NCI-H1105 treated with DMSO at 0.1 percent for 48 hours (cell line): ENCODE measurements around the gene CCDC106.
A peak's percentile ranks its signal among the peaks of the same experiment; 100 is the strongest.

Source experiments
- DNase-seq: peaks from one replicate; lab custom pipeline; 2025; lab: John Stamatoyannopoulos, UW

The CCDC106 gene

GRCh38 chr19:55637534-55637933 is 10.5 kb upstream of the CCDC106 start:
- no peak for DNase-seq

GRCh38 chr19:55638864-55639359 is 9.1 kb upstream of the CCDC106 start:
- DNase-seq, result no peak

DNA sequence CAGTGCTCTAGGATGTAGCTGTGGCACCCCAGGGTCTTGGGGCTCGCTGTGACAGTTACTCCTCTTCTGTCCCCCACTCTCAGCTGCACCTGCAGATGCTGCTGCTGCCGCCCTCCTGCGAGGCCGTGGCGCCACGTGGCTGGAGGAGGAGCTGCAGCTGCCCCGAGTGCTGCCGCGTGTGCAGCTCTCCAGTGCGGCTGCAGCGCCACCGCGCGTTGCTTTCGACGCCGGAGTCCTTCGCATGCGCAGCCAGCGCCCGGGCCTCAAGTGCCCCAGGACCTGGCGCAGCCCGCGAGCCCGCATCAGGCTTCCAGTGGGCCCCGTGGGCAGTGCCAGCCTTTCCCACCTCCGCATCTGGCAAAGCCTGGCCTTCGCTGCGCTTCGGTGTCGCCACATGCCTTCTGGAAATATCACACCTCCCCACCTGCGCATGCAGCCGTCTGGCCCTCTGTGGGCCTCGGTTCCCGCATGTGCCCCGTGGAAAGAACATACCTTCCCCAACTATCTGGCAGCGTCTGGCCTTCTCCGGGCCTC is 7.9 kb upstream of the CCDC106 start:
- peak; percentile 34 for DNase-seq

DNA sequence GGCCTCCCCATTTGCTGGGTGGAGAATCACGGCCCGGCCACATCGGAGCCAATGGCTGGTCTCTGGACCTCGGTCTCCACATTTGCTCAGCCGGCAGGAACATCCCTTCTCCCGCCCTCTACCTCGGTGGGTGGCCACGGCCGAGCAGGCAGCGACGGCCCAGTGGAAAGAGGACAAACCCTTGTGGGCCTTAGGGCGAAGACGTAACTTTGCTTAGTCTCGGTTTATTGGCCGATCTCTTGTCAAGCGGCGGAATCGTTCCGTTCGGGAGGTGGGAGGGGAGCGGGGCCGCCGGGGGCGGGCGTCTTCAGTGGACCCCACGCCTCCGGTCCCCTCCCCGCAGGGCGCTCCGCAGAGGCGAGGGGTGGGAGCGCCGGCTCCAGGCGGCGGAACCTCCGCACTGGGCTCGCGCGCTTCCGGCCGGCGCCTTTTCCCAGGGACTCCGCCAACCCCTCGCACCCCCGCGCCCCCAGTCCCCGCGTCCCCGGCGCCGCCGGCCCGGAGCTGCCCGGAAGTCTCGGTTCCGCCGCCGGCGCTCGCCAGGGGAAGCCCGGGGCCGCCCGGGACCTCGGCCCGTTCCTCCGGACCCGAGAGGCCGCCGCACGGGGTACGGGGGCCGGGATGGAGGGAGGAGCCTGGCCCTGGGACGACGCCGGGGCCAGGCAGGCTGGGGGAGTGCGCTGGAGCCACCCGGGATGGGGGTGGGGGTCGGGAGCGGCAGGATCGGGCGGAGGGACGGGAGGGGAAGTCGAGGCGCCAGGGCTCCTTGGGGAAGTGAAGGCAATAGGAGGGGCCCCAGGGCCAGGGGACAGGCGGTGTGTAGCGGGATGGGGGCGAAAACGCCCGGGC is 7.2 kb upstream of the CCDC106 start, which contains the start of gene ZNF580:
TSS of gene ZNF580 (plus strand) at position 426 of the 849 bp plus-strand sequence. CDS start 1,507 bp downstream, outside the sequence.
- DNase-seq, result peak; percentile 42

- DNase-seq, result no peak
Measured at GRCh38 chr19:55641426-55642152, 6.4 kb upstream of the CCDC106 start.

DNA sequence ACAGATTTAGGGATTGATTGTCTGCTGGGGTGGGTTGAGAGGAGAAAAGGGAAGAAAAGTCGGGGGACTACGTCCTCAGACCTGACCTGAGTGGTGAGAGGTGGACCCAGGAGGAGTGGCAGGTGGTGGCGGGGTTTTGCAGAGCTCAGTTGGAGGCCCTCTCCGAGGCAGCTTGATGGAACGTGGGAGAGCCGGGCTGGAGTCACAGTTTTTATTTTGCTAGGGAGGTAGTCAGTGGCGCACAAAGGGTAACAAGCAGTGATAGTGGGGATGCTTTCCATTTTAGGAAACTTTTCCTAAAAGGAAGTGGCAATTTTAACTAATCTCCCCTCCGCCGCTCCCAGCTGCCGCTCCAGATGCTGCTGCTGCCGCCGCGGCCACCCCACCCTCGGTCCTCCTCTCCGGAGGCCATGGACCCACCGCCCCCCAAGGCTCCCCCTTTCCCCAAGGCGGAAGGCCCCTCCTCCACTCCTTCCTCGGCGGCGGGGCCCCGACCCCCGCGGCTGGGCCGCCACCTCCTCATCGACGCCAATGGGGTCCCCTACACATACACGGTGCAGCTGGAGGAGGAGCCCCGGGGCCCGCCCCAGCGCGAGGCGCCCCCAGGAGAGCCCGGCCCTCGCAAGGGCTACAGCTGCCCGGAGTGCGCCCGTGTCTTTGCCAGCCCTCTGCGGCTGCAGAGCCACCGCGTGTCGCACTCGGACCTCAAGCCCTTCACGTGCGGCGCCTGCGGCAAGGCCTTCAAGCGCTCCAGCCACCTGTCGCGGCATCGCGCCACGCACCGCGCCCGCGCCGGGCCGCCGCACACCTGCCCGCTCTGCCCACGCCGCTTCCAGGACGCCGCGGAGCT is 5.6 kb upstream of the CCDC106 start:
- DNase-seq, result no peak

GRCh38 chr19:55643003-55643886 is 4.8 kb upstream of the CCDC106 start, which contains the start of gene ZNF581:
TSS of gene ZNF581 (plus strand) at chr19:55643649. CDS start at chr19:55644572, 923 bp downstream.
- DNase-seq, result peak; percentile 50

GRCh38 chr19:55643887-55644176 is 4.2 kb upstream of the CCDC106 start:
- DNase-seq, result peak; percentile 16

GRCh38 chr19:55644191-55644833 is 3.7 kb upstream of the CCDC106 start:
- no peak for DNase-seq

GRCh38 chr19:55644842-55645511 is 3.0 kb upstream of the CCDC106 start:
- no peak for DNase-seq

GRCh38 chr19:55645512-55645881 is 2.5 kb upstream of the CCDC106 start:
- no peak for DNase-seq

DNA sequence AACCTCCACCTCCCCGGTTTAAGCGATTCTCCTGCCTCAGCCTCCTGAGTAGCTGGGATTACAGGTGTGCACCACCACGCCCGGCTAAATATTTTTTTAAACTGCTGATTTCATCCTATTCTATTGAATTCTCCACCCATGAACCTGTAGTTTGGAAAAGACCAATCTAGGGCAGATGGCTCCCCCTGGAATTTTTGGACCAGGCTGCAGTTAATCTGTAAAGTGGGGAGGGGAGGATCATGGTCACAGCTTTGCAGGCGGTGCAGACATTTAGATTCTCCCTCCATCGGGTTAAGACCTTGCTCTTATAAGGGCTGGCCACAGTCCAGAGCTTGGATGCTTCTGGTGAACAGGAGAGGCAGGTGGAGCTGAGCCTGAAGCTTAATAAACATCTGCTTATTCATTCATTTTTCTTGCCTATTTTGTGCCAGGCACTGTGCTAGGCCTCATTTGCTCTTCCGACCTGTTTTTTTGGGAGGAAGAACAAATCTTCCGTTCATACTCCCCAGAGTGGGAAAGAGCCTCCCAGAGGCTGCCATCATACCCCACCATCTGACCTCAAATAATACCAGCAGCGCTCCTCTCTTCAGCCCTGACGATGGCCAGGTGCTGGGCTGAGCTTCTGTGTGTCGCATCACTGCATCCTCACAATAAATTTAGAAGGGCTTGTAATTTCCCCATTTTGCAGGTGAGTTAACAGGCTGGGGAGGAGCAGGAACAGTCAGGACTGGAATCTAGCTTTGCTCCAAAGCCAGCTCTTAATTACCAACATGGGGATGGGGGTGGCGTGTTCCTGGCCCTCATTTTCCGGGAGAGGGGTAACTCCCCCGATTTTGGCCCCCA is 902 bp upstream of the CCDC106 start:
- peak; percentile 24 for DNase-seq

DNA sequence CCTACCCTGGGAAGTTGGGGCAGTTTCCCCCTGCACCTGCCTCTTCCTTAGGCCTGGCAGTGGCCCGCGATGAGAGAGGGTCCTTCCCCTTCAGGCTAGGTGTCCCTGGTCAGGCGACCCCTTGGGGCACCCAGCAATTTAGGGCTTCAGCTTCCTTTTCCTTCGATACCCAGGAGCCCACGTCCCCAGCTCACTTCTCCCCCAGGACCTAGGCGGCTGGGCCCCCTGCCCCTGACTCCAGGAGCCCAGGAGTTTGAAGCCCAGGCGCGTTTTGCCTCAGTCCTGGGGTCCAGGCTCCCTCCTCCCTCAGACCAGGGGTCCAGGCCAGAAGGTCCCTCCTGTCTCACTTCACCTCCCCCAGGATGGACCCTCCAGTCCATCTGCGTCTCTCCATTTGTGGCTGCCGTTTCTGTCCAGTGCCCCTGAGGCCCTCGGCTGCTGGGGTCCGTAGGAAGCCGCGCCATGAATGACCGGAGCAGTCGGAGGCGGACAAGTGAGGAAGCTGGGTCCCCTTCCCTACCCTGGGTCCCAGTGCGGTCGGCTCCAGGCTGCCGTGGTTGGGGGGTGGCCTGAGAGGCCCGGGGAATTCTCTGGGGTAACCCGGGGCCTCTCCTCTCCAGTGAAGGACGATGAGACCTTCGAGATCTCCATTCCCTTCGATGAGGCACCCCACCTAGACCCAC is 714 bp downstream of the CCDC106 start:
- DNase-seq, result no peak

DNA sequence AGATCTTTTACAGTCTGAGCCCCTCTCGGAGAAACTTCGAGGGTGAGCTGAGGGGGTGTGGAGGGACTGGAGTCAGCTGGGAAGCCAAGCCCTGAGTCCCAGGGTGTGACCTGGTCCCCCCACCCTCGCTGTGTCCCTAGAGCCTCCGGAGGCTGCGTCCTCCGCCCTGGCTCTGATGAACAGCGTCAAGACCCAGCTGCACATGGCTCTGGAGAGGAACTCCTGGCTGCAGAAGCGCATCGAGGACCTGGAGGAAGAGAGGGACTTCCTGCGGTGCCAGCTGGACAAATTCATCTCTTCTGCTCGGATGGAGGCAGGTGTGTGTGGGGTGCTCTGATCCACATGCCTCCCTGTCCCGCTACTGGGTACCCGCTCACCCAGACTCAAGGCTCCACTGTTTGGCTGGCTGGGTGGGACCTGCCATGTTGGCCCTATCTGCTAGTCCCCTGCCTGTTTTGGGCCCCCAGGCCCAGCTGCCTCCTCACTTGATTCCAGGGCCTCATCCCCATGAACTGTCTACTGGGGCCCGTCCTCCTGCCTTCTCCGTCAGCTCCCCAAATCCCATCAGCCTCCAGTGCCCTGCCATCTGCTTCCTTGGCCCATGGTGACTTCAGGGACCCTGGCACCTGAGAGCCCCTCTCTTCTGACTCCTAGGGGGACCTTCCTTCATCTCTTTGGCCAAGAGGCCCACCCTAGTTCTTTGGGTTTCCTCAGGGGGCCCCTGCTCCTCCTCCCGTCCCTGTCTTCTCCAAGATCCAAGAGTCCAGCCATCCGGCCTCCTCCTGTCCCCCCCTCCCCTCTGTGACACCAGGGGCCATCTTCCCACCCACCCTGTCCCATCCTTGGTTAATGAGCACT is 1.5 kb downstream of the CCDC106 start:
- DNase-seq, result no peak

GRCh38 chr19:55650126-55650557 is 2.1 kb downstream of the CCDC106 start:
- no peak for DNase-seq

- DNase-seq, result no peak
Measured at GRCh38 chr19:55650602-55651230, 2.7 kb downstream of the CCDC106 start.

DNA sequence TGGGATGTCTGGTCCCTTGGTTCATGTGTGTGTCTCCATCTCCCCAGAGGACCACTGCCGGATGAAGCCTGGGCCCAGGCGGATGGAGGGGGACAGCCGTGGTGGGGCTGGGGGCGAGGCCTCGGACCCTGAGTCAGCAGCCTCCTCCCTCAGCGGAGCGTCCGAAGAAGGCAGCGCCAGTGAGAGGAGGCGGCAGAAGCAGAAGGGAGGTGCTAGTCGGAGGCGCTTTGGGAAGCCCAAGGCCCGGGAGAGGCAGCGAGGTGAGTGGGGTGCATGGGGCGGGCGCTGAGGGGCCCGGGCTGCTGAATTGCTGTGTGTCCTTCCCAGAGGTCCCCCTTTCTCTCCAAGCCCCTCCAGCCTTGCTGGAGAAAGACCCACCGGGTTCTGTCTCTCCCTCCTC is 3.2 kb downstream of the CCDC106 start:
- DNase-seq, result no peak
